GM18867 (cell line): ENCODE results near the gene PDE3B.
"Not testable (repeated sequence)": the region's sequence is repeated elsewhere in the genome, so short reads cannot be mapped to it uniquely, and the experiment has no call there.

Experiments used
- ATAC-seq: cut with Tn5 transposase; IDR thresholded peaks from one replicate; pipeline ENCODE4 v1.9.1; 2021; ENCODE audit warnings: mild to moderate bottlenecking, moderate library complexity; ENCODE audit not compliant: unreplicated experiment

PDE3B gene

GRCh38 chr11:14673824-14674405 lies 30.3 kb downstream of the PDE3B start:
- no peak for ATAC-seq

- no peak for ATAC-seq
Observed at GRCh38 chr11:14676068-14676467, 32.5 kb downstream of the PDE3B start.

DNA sequence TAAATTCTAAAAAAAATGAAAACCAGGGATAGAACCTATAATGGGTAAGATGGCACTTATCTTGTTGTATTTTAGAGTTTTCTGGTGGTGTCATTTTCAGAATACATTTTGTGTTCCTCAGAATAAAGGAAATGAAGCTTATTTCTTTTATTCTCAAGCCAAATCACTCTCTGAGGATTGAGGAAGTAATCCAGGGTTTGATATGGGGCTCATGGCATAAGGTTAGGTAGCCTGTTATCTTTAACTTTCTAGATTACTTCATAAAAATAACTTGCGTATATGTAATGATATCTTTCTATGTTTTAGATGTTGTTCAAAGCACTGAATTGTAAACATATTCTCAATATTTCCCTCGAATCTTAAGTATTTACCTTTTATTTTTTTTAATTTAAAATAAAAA lies 33.5 kb downstream of the PDE3B start:
- no peak for ATAC-seq

- ATAC-seq = no peak
Observed at GRCh38 chr11:14678350-14678749, 34.7 kb downstream of the PDE3B start.

GRCh38 chr11:14679662-14680061 lies 36.1 kb downstream of the PDE3B start:
- no peak for ATAC-seq

DNA sequence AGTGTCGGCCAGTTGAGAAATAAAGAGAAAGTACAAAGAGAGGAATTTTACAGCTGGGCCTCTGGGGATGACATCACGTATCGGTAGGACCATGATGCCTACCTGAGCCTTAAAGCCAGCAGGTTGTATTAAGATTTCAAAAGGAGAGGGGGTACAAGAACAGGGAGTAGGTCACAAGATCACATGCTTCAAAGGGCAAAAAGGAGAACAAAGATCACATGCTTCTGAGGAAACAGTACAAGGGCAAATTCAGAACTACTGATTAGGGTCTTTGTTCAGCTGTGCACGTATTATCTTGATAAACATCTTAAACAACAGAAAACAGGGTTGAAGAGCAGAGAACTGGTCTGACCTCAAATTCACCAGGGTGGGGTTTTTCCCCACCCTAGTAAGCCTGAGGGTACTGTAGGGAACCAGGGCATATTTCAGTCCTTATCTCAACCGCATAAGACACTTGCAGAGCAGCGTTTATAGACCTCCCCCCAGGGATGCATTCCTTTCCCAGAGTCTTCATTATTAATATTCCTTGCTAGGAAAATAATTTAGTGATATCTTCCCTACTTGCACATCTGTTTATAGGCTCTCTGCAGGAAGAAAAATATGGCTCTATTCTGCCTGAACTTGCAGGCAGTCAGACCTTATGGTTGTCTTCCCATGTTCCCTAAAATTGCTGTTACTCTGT lies 40.8 kb downstream of the PDE3B start:
- not testable (repeated sequence) for ATAC-seq

DNA sequence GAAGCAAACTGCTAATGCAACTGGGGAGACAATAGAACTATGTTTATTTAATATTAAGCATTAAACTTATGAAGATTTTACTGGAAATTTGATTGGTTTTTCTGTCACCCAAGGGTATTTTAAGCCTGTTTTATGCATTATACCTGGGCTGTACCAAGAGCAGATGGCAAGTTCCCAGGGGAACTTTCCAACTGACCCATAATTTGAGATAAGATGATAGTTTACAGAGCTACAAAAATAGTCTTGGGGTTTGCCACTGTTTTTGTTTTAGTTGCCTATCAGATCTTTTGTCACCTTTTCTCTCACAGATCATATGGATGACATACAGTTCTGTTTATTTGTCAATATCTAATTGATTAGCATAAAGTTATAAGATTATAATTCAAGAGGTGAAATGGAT lies 43.9 kb downstream of the PDE3B start:
- no peak for ATAC-seq

DNA sequence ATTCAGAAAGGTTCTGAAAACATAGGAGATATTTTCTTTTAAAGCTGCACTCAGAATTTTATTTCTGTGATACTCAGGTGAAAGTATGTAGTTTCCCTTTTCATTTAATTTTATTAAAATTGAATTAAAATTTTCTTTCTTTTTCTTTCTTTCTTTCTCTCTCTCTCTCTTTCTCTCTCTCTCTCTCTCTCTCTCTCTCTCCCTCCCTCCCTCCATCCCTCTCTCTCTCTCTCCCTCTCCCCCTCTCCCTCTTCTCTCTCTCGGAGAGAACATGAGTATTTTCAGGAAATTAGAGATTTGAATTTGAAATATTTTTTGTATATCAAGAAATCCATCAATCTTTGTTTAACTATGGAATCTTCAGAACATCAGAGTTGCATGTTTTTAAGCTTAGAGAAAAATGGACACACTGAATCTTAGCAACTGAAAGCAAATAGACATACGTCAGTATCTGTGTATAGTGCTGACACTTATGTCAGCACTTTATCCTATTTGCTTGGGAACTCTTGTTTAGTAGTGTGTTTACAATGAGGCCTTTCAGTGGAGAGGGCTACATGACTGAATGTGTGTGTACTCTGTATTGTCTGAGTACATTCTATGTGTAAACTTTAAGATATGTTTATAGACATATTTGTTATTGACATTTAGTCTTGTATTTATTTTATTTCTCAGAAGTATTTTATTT lies 44.5 kb downstream of the PDE3B start:
- no peak for ATAC-seq

GRCh38 chr11:14695656-14696055 lies 52.1 kb downstream of the PDE3B start:
- ATAC-seq = not testable (repeated sequence)

DNA sequence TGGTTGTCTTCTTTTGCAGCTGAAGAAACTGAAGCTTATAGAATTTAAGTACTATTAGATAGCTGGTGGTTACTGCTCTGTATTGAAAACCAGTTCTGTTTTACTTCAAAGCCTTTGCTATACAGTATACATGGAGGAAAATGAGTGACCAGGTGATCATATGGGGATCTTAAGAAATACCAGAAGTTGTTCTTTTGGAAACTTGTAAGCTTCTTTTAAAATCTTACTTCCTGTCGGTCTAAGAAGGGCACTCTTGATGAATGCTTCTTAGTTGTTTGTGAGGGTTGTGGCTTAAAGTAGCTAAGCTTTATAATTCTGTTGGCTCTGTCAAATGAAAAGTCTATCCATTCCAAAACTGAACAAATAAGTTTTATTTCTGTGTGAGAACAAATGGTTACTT lies 55.2 kb downstream of the PDE3B start:
- ATAC-seq = no peak

- ATAC-seq = no peak
Observed at GRCh38 chr11:14700593-14700992, 57.0 kb downstream of the PDE3B start.

DNA sequence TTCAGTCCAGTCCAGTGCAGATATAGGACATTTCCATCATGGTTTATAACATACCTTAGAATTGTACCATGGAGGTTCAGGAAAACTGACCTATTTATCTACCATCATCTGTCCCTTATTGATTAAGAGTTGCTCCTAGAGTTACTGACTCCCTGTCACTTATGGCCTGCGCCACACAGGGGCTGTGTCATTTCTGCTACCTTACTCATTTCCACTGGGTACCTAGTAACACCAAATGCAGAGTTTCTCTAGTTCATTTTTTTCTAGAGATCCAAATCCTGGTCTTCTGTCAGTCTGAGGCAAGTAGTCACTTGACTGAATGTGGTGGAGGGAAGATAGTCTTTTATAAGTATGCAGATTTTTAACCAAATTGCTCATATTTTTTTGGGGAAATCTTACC lies 59.2 kb downstream of the PDE3B start:
- ATAC-seq = no peak

GRCh38 chr11:14703731-14704130 lies 60.1 kb downstream of the PDE3B start:
- ATAC-seq = no peak

GRCh38 chr11:14705067-14705466 lies 61.5 kb downstream of the PDE3B start:
- no peak for ATAC-seq

- ATAC-seq = no peak
Observed at GRCh38 chr11:14713496-14714244, 70.1 kb downstream of the PDE3B start.

DNA sequence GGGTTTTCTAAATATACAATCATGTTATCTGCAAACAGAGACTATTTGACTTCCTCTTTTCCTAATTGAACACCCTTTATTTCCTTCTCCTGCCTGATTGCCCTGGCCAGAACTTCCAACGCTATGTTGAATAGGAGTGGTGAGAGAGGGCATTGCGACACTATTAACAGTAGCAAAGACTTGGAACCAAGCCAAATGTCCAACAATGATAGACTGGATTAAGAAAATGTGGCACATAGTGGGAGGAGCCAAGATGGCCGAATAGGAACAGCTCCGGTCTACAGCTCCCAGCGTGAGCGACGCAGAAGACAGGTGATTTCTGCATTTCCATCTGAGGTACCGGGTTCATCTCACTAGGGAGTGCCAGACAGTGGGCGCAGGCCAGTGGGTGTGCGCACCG lies 72.1 kb downstream of the PDE3B start:
- ATAC-seq = not testable (repeated sequence)

DNA sequence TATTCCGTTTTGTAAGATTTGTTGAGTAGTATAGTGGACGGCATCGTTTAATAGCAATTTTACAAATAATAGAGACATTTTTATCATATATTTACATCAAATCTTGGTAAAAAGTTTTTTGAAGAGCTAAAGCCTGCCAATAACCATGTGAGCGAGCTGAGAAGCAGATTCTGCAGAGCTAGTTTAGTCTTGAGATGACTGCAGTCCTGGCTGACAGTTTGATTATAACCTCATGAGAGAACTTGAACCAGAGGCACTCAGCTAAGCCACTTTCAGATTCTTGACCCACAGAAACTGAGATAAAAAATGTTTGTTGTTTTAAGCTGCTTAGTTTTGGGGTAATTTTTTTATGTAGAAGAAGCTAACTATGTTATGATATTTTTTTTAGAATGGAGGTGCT lies 78.9 kb downstream of the PDE3B start:
- ATAC-seq = no peak

GRCh38 chr11:14725150-14725549 lies 81.5 kb downstream of the PDE3B start:
- no peak for ATAC-seq

GRCh38 chr11:14727215-14727614 lies 83.6 kb downstream of the PDE3B start:
- ATAC-seq = no peak

DNA sequence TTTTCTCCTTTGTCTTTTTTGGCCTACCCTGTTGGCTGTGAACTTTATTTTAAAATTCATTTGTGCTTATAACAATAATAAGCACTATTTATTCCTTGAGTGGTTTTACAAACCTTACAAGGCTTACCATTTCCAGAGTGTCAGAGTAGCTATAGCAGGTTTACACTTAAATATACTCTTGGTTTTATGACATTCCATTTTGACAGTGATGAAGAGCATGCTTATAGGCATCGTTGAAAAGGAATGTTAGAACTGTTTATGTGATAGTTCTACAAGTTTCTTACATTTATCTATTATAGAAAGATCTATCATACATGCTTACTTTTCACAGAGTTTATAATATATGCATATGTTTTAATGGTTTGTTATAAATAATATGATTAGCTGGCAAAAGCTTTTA lies 84.1 kb downstream of the PDE3B start:
- ATAC-seq = no peak

- not testable (repeated sequence) for ATAC-seq
Observed at GRCh38 chr11:14740539-14740938, 96.9 kb downstream of the PDE3B start.

DNA sequence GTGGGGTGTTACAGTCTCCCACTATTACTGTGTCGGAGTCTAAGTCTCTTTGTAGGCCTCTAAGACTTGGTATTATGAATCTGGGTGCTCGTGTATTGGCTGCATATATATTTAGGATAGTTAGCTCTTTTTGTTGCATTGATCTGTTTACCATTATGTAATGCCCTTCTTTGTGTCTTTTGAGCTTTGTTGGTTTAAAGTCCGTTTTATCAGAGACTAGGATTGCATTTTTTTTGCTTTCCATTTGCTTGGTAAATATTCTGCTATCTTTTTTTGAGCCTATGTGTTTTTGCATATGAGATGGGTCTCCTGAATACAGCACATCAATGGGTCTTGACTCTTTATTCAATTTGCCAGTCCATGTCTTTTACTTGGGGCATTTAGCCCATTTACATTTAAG lies 97.6 kb downstream of the PDE3B start:
- no peak for ATAC-seq
